Omental fat pad (tissue), 4 donors: ENCODE results near the gene FOXN4. TPM values are rescaled to one million over a fixed set of nuclear protein-coding genes. Genes with fewer than 3 reads are reported as not detected.

Source experiments
- ATAC-seq: fragments of 150-250 bp; one replicate; pipeline ENCODE4 v1.9.1; 2016; ENCODE audit warnings: mild to moderate bottlenecking, moderate library complexity; ENCODE audit not compliant: low FRiP score
- DNase-seq: peaks from one replicate; pipeline ENCODE4 v3.0.0-alpha.2; 2019; ENCODE audit warnings: low spot score
- CTCF ChIP-seq, 3 donors: fragments of 450-650 bp; IDR thresholded peaks; one replicate each; pipeline ENCODE4 v1.5.1; 2016 to 2017; ENCODE audit warnings: antibody characterized with exemption in 3 of 3, mild to moderate bottlenecking in 3 of 3, moderate library complexity in 2 of 3
- total RNA-seq, 4 donors: library from RNA; depleted of rRNA; stranded (reverse); fragments of >200 nt; gene quantifications; one replicate each; pipeline ENCODE4 v1.1.0, GENCODE V29; 2016

Gene FOXN4
- total RNA-seq, 4 donors from 2014 or later, result not detected

GRCh38 chr12:109286652-109287051, 22.4 kb downstream of the FOXN4 start:
- DNase-seq (no peak), ATAC-seq (no peak)
- TF ChIP-seq CTCF (IDR thresholded peaks at IDR 0.05), result no peak

- no peak for ATAC-seq
- TF ChIP-seq CTCF (IDR thresholded peaks at IDR 0.05), result no peak
- no peak for DNase-seq
Observed at GRCh38 chr12:109286252-109286651, 22.8 kb downstream of the FOXN4 start.

GRCh38 chr12:109284392-109284791, 24.7 kb downstream of the FOXN4 start:
- no peak for ATAC-seq
- TF ChIP-seq CTCF (IDR thresholded peaks at IDR 0.05), result no peak
- no peak for DNase-seq

GRCh38 chr12:109281452-109281851, 27.6 kb downstream of the FOXN4 start:
- DNase-seq (no peak), ATAC-seq (no peak)
- no peak for TF ChIP-seq CTCF (IDR thresholded peaks at IDR 0.05)

- TF ChIP-seq CTCF (IDR thresholded peaks at IDR 0.05), result no peak
- DNase-seq (no peak), ATAC-seq (no peak)
Observed at GRCh38 chr12:109279525-109279924, 29.6 kb downstream of the FOXN4 start.

GRCh38 chr12:109278912-109279311, 30.2 kb downstream of the FOXN4 start:
- ATAC-seq (no peak), DNase-seq (no peak)
- TF ChIP-seq CTCF (IDR thresholded peaks at IDR 0.05), result no peak

GRCh38 chr12:109277899-109278762, 31.0 kb downstream of the FOXN4 start:
- no peak for DNase-seq

More at GRCh38 chr12:109277899-109278762, 31.0 kb downstream of the FOXN4 start:
- peak; percentile 77 for ATAC-seq
- TF ChIP-seq CTCF (IDR thresholded peaks at IDR 0.05), result no peak
